SIG-M5 (cell line): Measurements from ENCODE around the gene CACNA1I.

Experiments
- DNase-seq: peaks from one replicate; lab custom pipeline; 2025; lab: John Stamatoyannopoulos, UW

Gene CACNA1I

DNA sequence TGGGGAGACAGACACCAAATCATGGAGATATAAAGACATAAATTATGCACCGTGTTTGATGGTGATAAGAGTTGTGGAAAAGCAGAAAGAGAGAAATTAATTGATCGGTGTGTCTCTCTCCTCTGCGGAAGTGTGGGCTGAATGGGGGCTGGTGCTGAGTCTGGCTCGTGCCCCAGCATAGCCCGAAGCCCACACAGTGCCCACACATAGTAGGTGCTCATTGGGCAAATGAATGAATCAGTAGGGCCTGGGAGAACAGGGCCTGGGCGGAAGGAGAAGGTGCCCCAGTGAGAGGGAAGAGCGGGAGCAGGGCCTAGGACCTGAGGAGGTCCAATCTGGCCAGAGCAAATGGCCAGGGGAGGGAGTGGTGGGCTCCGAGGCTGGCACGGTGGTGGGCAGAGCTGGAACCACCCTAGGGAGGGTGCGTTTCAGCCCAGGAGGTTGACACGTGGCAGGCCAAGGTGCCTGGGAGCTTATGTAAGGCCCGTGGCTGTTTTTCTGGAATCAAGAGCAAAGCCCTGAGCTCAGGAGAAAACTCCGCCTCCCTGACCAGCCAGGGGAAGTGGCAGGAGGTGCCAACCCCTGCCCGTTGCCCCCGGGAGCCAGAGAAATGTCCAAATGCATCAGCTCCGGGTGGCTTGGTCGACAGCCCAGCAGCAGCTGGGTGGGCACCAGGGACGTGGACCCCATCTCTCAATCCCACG, 2.1 kb upstream of the CACNA1I start:
- no peak for DNase-seq

DNA sequence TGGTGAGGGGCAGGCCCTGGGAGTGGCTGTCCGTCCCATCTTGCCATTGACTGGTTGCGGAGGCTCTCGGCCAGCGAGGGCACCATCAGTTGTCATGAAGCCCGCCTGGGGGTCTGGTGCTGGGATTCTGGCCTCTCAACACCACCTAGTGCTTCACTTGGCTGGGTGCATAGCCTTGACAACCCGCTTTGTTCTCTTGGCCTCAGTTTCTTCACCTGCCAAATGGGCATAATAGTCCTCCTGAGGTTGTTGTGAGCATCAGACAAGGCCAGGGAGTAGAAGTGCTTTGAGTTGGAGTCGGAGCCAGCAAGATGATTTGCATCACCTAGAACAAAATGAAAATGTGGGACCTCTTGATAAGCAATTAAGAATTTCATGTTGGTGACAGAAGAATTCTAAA, 1.5 kb upstream of the CACNA1I start:
- no peak for DNase-seq

DNA sequence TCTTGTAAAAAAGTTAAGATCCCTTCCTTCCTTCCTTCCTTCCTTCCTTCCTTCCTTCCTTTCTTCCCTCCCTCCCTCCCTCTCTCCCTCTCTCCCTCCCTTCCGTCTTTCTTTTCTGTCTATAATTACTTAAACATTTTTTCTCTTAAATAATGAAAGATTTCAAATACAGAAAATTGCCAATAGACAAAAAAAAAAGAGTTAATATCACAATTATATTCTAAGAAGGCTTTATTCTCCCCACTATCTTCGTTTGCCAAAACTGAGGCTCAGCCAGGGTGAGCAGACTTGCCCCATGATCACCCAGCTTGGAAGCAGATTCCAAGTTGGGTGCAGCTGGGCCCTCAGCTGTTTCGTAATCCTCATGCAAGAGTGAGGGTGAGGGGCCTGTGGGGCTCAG, 327 bp upstream of the CACNA1I start:
- no peak for DNase-seq

DNA sequence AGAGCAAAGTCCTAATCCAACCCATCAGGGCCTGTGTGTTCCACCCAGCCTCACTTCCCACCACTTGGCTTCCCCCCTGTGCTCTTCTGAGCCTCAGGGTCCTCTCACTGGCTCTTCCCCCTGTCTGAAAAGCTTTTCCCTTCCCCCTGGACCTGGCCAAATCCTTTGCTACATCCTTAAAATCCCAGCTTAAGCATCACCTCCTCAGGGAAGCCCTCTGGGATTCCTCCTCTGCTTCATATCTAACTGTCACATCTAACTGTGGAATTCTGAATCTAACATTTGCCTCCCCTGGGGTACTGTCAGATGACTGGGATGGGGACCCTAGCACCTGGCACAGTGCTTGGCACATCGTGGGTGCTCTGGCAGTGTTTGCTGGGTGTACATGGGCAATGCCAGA, 985 bp downstream of the CACNA1I start:
- DNase-seq, result no peak

DNA sequence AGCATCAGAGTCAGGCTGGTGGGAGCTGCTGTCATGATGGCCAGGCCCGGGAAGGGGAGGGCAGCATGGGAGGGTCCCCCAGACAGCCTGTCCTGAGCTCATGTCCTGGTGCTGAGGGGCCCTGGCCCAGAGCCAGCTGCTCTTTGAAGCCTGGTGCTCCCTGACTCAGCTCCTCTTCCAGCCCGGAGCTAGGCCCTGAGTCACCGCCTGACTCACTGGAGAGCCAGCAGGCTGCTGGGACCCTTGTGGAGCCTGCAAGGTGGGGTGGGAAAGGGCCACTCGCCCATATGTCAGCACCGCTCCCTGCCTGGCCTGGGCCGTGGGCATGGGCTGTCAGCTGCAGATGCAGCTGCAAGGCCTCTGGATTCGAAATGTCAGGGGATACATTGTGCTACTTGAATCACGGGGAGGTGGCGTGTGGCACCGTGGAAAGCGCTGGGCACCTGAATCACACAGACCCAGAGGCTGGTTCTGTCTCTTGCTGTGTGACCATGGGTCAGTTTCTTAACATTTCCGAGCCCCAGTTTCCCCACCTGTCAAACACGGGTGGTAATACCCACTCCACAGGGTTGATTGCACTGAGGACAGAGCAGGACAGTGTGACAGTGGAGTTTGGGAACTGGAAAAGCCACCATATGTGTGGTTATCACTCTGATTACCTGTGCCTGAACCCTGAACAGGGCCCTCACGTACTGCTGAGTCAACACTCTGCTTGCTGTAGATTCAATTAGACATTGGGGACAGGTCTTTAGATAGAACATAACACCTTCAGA, 4.4 kb downstream of the CACNA1I start:
- DNase-seq, result no peak

DNA sequence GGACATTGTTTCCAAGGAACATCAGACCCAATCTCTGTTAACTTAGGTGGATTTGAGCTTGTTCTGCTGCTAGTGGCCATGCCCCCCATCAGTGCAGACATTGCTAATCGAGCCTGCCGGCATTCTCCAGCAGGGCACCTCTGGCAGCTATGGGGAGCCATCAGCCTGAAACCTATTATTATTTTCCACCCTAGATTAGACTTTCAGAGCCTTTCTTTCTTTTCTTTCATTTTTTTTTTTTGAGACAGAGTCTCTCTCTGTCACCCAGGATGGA, 4.9 kb downstream of the CACNA1I start:
- no peak for DNase-seq

DNA sequence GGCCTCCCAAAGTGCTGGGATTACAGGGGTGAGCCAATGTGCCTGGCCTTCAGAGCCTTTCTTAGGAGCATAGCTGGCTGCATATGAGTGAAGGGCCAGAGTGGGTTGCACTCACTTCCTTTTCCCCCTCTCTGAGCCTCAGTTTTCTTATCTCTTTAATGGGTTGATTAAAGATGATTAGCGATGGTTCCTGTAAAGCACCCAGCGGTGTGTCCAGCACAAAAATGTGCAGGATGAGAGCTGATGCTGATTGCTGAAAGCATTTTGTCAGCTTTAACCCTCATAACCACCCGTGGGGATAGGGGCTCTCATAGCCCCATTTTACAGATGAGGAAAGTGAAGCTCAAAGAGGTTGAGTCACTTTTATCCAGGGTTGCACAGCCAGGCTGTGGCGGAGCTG, 5.5 kb downstream of the CACNA1I start:
- DNase-seq, result no peak

DNA sequence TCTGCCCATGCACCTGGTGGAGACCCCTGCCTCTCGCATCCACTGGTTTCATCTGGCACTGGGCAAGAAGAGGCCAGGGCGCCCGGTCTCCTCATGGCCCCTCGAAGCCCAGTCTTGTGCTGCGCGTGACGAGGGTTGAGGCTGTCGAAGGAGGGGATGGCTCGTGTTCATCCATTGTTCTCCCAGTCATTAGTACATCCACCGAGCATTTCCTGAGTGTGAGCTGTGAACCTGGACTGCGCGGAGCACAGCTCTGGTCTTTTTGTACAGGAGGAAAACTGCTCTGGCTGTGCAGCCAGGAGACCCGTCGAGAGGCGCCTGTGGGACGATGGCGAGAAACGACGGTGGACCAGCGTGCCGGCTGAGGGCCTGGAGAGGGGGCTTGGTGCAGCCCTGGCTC, 6.8 kb downstream of the CACNA1I start:
- no peak for DNase-seq

DNA sequence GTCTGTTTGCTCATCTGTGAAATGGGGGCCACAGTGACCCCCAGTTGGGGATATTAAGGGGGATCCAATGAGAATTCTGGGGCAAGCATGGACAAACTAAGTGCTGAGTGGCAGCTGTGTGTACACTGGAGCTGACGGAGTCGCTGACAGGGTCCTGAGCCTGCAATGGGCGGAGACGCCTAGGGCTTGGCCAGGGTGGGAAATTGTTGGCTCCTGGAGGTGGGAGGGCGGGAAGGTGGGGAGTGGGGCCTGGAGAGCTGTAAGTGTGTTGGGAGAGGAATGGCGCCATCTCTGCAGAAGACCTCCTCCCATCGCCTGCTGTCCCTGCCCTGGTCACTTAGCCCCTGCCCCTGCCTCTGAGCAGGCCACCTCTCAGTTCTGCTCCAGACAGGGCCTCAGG, 7.3 kb downstream of the CACNA1I start:
- DNase-seq, result no peak

DNA sequence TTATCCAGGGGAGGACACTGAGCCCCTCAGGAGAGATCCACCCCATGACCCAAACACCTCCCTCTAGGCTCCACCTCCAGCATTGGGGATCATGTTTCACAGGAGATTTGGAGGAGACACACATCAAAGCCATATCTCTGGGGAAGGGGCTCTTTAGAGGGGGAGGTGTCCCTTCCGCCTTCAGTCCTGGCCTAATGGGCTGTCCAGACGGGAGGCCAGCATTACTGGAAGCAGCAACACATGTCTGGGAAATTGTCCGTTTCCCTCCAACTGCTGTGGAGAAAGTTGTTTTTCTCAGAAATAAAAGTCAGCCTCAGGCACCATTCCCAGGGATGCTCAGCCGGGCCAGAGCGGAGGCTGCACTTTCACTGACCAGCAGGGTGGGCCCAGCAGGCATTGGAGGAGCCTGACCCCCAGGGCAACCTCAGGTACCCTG, 9.5 kb downstream of the CACNA1I start:
- DNase-seq, result no peak

DNA sequence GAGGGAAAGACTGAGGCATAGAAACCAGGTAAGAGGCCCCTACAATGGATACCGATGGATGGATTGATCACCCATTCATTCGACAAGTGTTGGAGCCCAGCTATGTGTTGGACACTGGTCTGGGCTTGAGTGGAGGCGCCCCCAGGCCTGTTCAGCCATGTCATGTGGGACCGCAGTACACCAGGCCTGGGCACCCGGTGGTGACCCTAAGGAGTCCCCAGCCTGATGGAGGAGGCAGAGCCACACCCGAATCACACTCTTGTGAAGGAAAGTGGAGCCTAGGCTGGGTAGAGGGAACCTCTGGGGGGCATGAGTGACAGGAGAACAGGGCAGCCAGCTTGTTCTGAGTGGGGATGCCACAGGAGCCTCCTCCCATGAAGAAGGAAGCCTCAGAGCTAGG, 10.2 kb downstream of the CACNA1I start:
- DNase-seq, result no peak

DNA sequence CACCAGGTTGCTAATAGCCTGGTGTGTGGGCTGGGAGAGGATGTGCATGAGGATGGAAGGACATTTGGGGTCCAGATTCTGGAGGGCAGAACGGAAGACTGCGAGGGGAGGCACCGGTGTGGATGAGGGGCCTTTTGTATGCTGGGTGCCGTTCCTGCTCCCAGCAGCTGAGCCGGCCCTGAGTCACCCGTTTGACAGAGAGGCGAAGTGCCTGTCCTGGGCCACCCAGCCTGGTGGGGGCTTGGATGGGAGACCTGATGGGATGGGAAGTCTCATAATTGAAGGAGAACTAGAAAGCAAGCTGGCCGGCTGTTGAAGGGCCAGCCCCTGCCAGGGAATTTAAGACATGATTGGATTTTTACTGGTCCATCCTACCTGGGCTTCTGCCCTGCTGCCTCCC, 10.8 kb downstream of the CACNA1I start:
- DNase-seq, result no peak

DNA sequence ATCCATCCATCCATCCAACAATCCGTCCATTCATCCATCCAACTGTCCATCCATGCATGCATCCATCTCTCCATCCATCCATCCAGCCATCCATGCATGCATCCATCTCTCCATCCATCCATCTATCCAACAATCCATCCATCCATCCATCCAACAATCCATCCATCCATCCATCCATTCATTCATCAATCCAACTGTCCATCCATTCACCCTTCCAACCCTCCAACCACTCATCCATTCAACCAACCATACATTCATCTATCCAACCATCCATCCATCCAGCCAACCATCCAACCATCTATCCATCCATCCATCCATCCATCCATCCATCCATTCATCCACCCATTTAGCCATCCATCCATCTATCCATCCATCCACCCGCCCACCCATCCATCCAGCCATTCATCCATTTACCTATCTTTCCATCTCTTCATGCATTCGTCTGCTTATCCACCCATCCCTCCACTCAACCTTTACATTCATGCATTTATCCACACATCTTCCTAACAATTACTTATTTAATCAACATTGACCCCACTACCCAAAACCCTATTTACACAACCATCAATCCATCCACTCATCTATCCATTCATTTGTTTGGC, 12.6 kb downstream of the CACNA1I start:
- no peak for DNase-seq

DNA sequence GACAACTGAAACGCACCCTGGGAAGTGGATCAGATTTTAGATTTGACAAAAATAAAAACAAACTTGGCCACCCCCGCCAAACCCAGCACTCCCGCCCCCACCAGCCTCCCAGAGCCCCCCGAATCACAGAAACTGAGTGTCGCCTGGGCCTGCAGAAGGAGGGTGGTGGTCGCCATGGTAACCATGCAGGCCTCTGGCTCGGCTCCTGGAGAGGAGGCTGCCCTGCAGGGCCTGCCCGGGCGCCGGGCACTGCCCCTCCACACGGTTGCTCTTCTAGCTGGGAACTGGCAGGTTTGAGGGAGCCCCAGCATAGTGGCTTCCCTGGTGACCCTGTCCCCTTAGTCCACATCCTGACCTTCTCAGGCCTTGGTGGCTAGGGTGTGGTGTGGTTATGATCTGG, 19.3 kb downstream of the CACNA1I start:
- DNase-seq, result no peak

DNA sequence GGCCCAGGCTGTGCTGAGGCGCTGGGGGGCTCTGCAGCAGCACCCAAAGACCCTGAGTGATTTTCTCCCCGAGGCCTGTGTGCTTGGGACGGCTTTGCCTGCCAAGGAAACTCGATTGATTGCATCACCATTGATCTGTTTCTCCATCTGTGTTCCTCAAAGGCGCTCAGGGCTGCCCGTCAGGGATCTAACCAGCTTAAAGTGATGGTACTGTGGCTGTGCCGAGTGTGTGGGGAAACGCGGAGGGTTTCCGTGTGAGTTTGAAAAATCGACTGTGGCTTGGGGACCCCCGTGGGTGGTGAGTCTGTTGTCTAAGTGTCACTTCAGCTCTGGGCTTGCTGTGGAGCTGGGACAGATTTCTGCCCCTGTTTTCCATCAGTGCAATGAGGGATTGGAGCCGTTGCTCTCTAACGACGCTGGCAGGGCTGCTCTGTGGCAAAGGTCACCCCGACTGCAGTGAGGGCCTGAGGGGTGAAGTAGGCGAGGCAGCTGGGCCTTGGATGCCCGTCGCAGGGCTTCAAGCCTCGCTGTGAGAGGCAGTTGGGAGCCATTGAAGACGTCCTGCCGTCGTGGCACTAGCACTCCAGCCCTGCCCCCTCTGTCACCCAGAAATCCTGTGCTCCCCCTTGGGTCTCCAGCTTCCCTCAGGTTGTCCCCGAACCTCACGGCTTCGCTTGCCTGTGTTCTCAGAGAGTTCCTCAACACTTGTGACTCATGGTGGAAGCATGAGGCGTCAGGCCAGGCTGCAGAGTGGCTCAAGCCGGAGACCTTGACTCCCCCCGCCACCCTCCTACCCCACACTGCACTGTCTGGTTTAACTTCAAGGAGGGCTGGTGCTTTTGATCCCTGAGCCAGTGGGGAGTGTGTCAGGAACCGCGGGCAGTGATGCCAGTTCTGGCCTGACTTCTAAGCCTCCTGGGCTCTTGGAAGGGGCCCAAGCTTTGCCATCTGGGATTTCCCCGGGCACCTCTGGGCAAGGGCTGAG, 21.8 kb downstream of the CACNA1I start:
- DNase-seq, result no peak

DNA sequence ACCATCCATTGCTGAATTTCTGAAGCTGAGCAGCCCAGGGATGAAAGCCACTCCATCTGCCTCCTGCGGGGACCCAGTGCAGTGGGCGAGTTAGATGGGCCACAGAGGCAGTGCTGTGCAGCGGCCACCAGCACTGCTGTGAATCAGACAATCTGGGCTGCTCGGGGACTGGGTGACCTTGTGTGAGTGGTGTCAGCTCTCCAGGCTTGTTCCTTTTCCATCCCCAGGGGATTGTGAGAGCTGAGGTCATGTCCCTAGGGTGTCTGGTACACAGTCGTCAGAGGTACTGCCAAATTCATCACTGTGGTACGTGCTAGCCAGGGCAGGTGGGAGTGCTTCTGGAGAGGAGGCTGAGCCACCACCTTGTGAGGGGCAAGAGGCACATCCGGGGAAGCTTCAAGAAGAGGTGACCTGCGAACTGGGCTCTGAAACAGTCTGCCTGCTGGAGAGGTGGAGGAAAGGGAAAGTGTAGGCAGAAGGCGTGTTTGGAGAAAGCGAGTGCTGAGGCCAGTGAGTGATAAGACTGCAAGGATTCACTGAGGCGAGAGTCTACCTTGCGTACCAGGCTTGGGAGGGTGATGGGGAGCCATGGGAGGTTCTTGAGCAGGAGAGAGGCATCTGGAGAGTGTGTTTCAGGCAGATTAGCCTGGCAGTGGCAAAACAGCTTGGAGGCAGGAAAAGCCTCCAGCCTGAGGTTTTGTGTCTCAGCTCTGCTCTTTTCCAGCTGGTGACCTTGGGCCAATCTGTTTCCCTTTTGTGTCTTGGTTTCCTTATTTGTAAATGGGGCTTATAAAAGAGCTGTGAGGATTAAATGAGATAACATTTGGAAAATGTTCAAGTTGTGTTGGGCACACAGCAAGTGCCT, 22.7 kb downstream of the CACNA1I start:
- DNase-seq, result no peak

DNA sequence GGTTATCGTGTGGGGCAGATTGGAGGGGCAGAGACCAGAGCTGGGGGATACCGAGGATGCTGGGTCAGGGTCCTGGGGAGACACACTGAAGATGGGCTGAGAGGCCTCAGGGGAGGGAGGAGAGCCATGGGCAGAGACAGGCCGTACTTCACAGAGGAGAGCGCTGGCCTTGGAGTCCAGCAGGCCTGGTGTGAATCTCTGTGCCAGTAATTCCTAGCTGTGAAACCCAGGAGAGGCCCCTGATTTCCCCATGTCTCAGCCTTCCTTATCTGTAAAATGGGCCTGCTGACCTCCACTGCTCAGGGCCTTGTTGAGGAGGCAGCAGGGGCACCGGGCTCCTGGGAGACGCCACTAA, 23.4 kb downstream of the CACNA1I start:
- no peak for DNase-seq

DNA sequence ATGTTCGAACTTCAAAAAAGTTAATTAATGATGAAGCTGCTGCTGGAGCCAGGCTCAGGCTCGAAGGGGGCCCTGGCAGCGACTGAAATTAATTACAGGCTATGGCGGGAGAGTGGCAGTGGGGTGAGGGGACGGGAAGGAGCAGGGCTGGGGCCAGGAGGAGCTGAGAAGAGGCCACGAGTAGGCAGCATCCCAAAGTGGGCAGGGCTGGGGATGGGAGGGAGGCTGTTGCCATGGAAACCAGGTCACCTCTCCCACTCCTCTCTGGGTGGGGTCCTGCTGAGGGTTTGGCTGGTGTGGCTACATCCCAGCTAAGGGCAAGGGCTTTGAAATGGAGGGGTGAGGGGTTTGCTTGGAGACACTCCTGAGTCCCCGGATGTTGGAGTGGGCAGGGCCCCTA, 23.9 kb downstream of the CACNA1I start:
- DNase-seq, result no peak

DNA sequence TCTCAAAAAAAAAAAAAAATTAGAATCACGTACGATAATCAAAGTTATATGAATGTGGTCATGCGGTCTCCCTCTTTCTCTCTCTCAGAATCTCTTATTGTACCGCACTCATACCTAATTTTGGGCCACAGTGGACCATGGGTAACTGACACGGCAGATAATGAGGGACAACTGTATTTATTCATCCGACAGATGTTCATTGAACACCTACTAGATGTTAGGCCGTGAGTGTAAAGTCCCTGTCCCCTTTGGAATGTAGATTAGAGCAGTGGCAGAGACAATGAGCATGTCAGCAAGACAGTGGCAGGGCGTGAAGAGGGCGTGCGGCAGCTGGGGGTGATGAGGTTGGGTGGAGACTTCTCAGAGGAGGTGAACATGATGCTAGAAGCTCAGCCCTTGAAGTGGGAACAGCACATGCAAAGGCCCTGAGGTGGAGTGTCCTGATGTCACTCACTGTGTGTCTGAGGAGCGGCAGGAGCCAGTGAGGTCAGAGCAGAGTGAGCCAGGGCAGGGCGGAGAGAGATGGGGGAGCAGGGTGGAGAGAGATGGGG, 25.1 kb downstream of the CACNA1I start:
- no peak for DNase-seq

DNA sequence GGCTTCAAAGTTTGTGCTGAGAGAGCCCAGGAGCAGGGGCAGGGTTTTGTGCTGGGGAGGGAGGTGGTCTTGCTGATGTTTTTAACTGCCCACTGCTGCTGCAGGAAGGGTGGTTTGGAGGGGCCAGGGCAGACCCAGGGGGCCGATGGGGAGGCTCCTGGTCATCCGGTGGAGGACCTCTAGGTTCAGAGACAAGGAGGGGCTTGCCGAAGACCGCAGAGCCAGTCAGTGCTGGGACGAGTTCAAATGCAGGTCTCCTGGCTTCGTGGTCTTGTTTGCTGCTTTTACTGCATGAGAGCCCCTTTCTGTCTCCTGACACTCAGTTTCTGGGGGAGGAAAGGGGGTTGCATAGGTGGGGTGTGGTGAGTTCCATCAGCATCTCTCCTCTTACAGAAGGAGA, 26.0 kb downstream of the CACNA1I start:
- no peak for DNase-seq

DNA sequence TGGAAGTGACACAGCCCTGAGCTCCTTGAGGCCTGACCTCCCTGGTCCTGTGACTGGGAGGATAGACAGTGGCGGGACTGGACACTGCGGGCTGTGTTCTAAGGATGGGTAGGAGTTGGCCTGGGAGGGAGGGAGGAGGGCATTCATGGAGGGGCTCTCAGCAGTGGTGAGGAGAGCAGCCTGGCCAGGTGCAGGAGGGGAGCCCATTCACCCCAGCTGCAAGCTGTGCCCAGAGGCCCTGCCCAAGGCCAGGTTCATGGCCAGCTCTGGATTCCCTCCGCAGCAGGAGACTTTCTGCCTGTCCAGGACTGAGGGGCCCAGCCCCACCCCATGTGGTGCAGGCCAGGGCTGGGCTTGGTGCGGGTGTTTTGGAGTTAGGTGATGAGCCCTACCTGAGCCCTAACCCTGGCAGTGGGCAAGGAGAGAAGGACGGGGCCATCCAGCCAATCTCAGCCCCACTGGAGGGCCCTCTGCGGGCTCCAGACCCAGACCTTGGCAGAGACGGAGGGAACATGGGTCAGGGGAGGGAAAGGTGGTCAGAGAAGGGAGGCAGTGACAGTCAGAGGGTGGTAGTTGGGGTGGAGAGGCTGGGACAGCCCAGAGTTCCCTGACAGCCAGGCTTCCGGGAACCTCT, 26.8 kb downstream of the CACNA1I start:
- DNase-seq, result no peak
